Nephron progenitor cell (in vitro differentiated cells): ENCODE measurements around the gene SPAG16.

ENCODE experiments used
- DNase-seq: peaks from one replicate; pipeline ENCODE4 v3.0.0; 2021
- H3K27ac Mint-ChIP-seq: 2 replicates; pipeline ENCODE4 v1.8.0; 2021; ENCODE audit warnings: mild to moderate bottlenecking, moderate library complexity, mixed read lengths
- H3K27me3 Mint-ChIP-seq: 2 replicates; pipeline ENCODE4 v1.8.0; 2021; ENCODE audit warnings: mild to moderate bottlenecking, low read depth, mixed read lengths; ENCODE audit not compliant: poor library complexity
- H3K36me3 Mint-ChIP-seq: 2 replicates; pipeline ENCODE4 v1.8.0; 2021; ENCODE audit warnings: low read depth, mixed read lengths
- H3K4me1 Mint-ChIP-seq: 2 replicates; pipeline ENCODE4 v1.8.0; 2021; ENCODE audit warnings: mixed read lengths
- H3K4me3 Mint-ChIP-seq: 2 replicates; pipeline ENCODE4 v1.8.0; 2021; ENCODE audit warnings: mild to moderate bottlenecking, moderate library complexity, mixed read lengths
- H3K9me3 Mint-ChIP-seq: 2 replicates; pipeline ENCODE4 v1.8.0; 2021; ENCODE audit warnings: mild to moderate bottlenecking, moderate library complexity, mixed read lengths
- CTCF ChIP-seq: fragments of 200-600 bp; sonication (generic); IDR thresholded peaks from 2 replicates; pipeline ENCODE4 v1.5.0; 2021; ENCODE audit warnings: antibody characterized with exemption

Gene SPAG16

DNA sequence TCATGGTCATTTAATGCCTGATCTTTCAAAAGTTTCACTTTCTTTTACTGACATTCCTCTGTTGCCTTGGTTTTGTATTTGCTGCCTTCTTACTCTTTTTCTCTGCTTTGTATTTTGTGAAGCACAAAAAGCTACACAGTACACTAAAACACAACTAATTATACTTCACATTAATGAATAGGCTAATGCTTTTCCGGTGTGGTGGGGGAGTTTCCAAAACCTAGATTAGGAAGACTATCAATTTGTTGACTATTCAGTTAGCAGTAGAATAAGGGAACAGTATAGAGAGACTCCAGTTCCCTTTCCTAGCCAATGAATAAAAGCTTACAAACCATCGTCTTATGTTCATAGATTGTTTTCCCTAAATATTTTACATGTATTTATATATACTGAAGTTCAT is 468.3 kb downstream of the SPAG16 start:
- DNase-seq, result no peak
- no peak overlapping the region for H3K4me3 Mint-ChIP-seq

DNA sequence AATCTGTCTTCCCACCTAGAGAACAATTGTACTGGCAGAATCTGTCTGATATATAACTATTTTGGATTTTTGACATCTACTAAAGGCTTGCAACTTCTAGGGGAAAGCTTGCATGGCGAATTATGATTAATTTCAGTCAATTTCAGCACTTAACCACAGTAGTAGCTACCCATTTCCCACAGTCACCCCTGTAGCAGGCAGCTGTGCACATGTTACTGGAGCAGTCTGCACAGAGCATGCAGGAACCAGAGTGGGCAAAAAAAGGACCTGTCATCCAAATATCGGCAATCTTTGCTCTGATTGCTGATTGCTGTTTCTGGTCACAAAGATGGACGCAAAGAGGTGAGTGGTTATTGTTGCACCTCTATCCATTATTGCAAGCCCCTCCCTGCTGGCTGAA is 473.3 kb downstream of the SPAG16 start:
- Mint-ChIP-seq H3K4me1 (no peaks in the 10 kb centered on the region), H3K9me3 (no peaks in the 10 kb centered on the region), H3K27me3 (no peaks in the 10 kb centered on the region), H3K36me3 (no peaks in the 10 kb centered on the region), H3K4me3 (no peak overlapping the region), H3K27ac (no peak overlapping the region)
- DNase-seq, result no peak
- no peak for TF ChIP-seq CTCF

More for the DNA sequence above, 468.3 kb downstream of the SPAG16 start:
- TF ChIP-seq CTCF, result no peak
- peak overlapping the region; percentile 2 for H3K27ac Mint-ChIP-seq
- peaks cover 12% of the 10 kb centered on the region for H3K4me1 Mint-ChIP-seq
- H3K9me3 Mint-ChIP-seq, result no peaks in the 10 kb centered on the region
- no peaks in the 10 kb centered on the region for H3K36me3 Mint-ChIP-seq
- H3K27me3 Mint-ChIP-seq, result no peaks in the 10 kb centered on the region

GRCh38 chr2:213763354-213763753 is 479.1 kb downstream of the SPAG16 start:
- no peak for TF ChIP-seq CTCF
- Mint-ChIP-seq H3K4me1 (peaks cover 11% of the 10 kb centered on the region), H3K9me3 (no peaks in the 10 kb centered on the region), H3K36me3 (no peaks in the 10 kb centered on the region), H3K27me3 (no peaks in the 10 kb centered on the region), H3K27ac (no peak overlapping the region), H3K4me3 (no peak overlapping the region)
- no peak for DNase-seq

DNA sequence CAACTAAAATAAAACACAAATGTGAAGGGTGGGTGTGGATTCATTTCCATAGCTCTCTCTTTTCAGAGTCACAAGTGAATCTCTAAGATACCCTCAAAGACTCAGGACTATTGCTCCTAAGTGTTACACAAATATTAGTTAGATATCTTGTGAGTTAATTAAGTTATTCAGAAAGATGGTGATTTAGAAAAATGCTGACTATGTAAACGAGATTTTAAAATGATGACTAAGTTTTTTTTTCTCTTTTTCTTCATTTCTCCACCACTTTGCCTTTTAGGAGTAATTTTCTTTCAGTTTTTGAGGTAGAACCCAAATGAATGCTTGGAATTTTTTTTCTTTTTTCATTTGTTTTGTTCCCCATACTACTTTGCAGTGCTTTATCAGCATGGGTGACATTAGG is 479.7 kb downstream of the SPAG16 start:
- H3K4me3 Mint-ChIP-seq, result no peak overlapping the region

DNA sequence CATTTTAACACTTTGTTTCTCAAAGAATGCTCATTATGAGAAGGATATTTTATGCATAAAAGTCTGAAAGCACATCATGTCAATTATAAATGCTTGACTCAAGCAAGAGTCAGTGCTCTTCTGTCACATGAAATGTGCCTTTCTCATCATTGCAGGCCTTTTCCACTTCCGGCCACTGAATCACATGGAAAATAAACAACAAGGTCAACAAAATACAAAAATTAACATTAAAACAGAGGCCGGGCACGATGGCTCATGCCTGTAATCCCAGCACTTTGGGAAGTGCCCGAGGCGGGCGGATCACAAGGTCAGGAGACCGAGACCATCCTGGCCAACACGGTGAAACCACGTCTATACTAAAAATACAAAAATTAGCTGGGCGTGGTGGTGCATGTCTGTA is 480.6 kb downstream of the SPAG16 start:
- Mint-ChIP-seq H3K27ac (no peak overlapping the region), H3K36me3 (no peaks in the 10 kb centered on the region), H3K4me3 (no peak overlapping the region), H3K9me3 (no peaks in the 10 kb centered on the region), H3K4me1 (peaks cover 11% of the 10 kb centered on the region), H3K27me3 (peaks cover 3% of the 10 kb centered on the region)
- DNase-seq, result no peak
- TF ChIP-seq CTCF, result no peak

More for the DNA sequence above, 479.7 kb downstream of the SPAG16 start:
- peaks cover 11% of the 10 kb centered on the region for H3K4me1 Mint-ChIP-seq
- no peak for DNase-seq
- H3K9me3 Mint-ChIP-seq, result no peaks in the 10 kb centered on the region
- TF ChIP-seq CTCF, result no peak
- H3K27me3 Mint-ChIP-seq, result no peaks in the 10 kb centered on the region
- no peak overlapping the region for H3K27ac Mint-ChIP-seq
- no peaks in the 10 kb centered on the region for H3K36me3 Mint-ChIP-seq

DNA sequence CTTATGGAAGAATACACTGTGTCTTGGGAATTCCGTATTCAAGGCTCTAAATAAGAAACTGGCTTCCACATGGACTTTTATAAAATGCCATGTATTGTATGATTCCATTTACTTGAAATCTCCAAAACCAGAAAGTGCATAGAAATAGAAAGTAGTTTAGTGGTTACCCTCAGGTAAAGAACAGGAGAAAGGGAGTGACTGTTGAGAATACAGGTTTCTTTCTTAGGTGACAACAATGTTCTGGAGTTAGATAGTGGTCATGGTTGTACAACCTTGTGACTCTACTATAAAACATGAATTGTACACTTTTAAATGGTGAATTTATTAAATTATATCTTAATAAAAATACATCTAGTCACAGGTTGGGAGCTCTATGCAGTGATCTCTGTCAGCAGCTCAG is 481.8 kb downstream of the SPAG16 start:
- no peak for DNase-seq
- no peaks in the 10 kb centered on the region for H3K9me3 Mint-ChIP-seq
- no peaks in the 10 kb centered on the region for H3K36me3 Mint-ChIP-seq
- H3K4me3 Mint-ChIP-seq, result no peak overlapping the region
- H3K4me1 Mint-ChIP-seq, result peaks cover 11% of the 10 kb centered on the region
- H3K27me3 Mint-ChIP-seq, result peaks cover 3% of the 10 kb centered on the region
- no peak overlapping the region for H3K27ac Mint-ChIP-seq
- TF ChIP-seq CTCF, result no peak
